ENCODE results near the gene LY6G5B. TPM values are rescaled to one million over a fixed set of nuclear protein-coding genes. Genes with fewer than 3 reads are reported as not detected.
"Not testable (repeated sequence)": the region's sequence is repeated elsewhere in the genome, so short reads cannot be mapped to it uniquely, and the experiment has no call there.

The LY6G5B gene
- total RNA-seq, 1 donor, result 4.5 TPM

- DNase-seq (ENCODE audit: low read depth), result no peak
- TF ChIP-seq, protein P1, sequence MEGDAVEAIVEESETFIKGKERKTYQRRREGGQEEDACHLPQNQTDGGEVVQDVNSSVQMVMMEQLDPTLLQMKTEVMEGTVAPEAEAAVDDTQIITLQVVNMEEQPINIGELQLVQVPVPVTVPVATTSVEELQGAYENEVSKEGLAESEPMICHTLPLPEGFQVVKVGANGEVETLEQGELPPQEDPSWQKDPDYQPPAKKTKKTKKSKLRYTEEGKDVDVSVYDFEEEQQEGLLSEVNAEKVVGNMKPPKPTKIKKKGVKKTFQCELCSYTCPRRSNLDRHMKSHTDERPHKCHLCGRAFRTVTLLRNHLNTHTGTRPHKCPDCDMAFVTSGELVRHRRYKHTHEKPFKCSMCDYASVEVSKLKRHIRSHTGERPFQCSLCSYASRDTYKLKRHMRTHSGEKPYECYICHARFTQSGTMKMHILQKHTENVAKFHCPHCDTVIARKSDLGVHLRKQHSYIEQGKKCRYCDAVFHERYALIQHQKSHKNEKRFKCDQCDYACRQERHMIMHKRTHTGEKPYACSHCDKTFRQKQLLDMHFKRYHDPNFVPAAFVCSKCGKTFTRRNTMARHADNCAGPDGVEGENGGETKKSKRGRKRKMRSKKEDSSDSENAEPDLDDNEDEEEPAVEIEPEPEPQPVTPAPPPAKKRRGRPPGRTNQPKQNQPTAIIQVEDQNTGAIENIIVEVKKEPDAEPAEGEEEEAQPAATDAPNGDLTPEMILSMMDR (IDR thresholded peaks at IDR 0.05; ENCODE audit: insufficient read depth, low read length), result no peak
- H3K4me3 ChIP-seq (ENCODE audit: low read depth, low read length), result no peak overlapping the region
Observed at GRCh38 chr6:31708224-31708623, 38.4 kb downstream of the LY6G5B start.

GRCh38 chr6:31709157-31709556, 39.4 kb downstream of the LY6G5B start:
- not testable (repeated sequence) for DNase-seq (ENCODE audit: low read depth)

DNA sequence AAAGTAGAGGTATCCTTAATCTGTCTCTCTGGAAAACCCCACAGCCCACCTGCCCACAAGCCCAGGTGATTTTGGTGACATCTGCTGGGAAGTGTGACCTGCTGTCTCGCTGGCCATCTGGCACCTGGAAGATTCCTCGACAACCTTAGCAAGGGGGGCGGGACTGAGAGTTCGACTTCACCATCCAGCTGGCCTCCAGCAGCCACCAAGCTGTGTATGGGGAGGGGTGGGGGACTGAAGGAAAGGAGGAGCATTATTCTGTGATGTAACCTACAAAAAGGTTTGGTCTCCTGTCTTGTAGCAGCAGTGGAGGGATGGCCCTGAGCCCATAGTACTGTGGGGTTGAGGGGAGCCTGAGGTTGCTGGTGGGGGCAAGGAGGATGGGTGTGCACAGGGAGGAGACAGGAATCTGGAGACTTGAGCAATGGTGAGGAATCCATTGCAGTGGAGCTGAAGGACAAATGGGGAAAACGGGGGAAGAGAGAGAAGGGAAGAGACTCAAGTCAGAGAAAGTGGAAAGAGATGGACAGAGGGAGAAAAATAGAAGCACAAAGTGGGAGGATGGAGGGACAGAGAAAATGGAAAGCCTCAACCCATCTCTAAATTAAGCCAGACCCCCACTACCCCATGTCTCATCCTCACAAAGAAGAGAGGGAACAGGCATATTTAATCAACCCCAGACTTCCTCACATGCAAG, 40.9 kb downstream of the LY6G5B start:
- TF ChIP-seq, protein P1 (IDR thresholded peaks at IDR 0.05; ENCODE audit: insufficient read depth, low read length), result no peak
- no peak for DNase-seq (ENCODE audit: low read depth)
- no peak overlapping the region for H3K4me3 ChIP-seq (ENCODE audit: low read depth, low read length)

More at GRCh38 chr6:31709157-31709556, 39.4 kb downstream of the LY6G5B start:
- not testable (repeated sequence) for H3K4me3 ChIP-seq (ENCODE audit: low read depth, low read length)

DNA sequence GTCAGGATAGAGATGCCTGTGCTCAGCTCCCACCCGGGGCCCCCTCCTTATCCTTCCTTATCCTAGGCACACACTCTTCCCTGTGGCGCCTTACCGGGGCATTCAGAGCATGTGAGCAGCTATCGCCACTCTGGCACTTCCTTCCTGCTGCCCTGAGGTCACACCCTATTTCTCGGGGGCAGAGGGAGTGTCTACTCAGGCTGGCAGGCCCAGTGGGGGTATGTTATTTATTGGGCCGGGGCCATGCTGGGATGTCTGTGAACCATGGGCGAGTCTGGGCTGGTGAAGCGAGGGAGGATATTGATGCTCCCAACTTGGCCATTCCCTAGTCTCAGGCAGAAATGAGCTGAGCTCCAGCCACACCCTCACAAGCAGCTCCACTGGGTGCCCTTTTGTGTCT, 41.5 kb downstream of the LY6G5B start:
- no peak overlapping the region for H3K4me3 ChIP-seq (ENCODE audit: low read depth, low read length)
- TF ChIP-seq, protein P1 (IDR thresholded peaks at IDR 0.05; ENCODE audit: insufficient read depth, low read length), result no peak
- no peak for DNase-seq (ENCODE audit: low read depth)

GRCh38 chr6:31712296-31712695, 42.5 kb downstream of the LY6G5B start:
- DNase-seq (ENCODE audit: low read depth), result no peak
- no peak overlapping the region for H3K4me3 ChIP-seq (ENCODE audit: low read depth, low read length)
- TF ChIP-seq, protein P1 (IDR thresholded peaks at IDR 0.05; ENCODE audit: insufficient read depth, low read length), result no peak

DNA sequence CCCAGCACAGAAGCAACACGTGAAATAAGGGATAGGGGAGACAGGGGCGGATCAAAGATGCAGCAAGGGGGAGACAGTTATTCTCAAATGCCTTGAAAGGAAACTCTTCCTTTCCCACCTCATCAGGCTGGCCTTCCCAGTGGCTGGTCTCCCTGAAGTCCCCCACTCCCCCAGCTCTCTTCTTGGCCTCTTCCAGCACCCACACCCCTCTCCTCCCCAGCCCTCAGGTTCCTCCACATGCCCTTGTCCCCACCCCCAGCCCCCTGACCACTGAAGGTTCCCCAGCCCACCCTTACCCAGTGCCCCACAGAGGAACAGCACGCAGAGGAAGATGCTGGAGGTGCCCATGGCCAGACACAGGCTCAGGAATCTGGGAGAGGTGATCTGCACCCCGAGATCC, 43.7 kb downstream of the LY6G5B start:
- no peak overlapping the region for H3K4me3 ChIP-seq (ENCODE audit: low read depth, low read length)
- no peak for DNase-seq (ENCODE audit: low read depth)
- TF ChIP-seq, protein P1 (IDR thresholded peaks at IDR 0.05; ENCODE audit: insufficient read depth, low read length), result no peak

DNA sequence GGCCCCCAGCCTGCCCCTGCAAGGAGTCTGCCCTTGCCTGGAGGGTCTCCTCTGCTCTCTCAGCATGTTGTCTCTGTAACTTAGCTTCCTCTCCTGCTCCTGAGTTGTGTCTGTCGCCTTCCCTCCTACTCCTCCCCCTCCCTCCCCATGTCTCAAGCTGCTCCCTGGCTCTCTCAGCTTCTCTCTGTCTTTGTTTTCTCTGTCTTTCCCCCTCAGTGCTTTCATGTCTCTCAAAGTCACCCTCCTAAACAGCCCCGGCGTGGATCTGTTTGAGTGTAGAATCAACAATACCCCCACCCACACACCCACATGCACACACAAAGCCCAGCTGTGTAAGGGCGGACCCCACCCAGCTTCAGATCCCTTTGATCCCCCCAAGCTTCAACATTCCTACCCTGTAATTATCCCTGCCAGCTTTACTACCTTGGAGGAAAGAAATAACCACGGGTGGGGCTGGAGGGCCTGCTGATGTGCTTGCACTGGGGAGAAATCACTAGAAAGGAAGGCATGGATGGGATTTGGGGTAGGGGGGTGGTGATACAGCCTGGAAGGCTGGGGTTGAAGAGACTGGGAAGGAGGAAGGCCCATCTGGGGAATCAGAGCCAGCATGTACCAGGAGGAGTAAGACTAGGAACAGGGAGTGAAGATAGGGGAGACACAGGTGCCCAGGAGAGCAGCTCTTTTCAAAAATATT, 44.4 kb downstream of the LY6G5B start:
- DNase-seq (ENCODE audit: low read depth), result no peak
- TF ChIP-seq, protein P1 (IDR thresholded peaks at IDR 0.05; ENCODE audit: insufficient read depth, low read length), result no peak
- no peak overlapping the region for H3K4me3 ChIP-seq (ENCODE audit: low read depth, low read length)

Measured in fibroblast of the aortic adventitia (primary cell).